Right hindlimb (tissue), 1 donor: ENCODE measurements around the gene ALAS1.
"Not testable (repeated sequence)": the region's sequence is repeated elsewhere in the genome, so short reads cannot be mapped to it uniquely, and the experiment has no call there.

Experiments used
- DNase-seq: peaks from one replicate; pipeline ENCODE4 v3.0.0-alpha.2; 2018

Gene ALAS1

GRCh38 chr3:52177701-52178042, 20.3 kb upstream of the ALAS1 start:
- DNase-seq = no peak

DNA sequence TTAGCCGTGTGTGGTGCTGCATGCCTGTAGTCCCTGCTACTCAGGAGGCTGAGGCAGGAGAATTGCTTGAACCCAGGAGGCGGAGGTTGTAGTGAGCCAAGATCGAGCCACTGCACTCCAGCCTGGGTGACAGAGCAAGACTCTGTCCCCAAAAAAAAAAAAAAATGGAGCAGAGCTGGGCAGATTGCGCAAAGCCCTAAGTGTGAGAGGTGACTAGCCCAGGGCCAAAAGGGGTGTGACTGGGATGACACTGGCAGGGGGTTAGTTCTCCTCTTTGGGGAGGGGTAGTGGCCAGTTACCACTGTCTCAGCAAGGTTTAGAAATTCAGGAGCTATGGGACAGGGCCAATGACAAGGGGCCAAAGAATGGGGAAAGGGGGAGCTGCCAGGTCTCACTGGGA, 19.8 kb upstream of the ALAS1 start:
- not testable (repeated sequence) for DNase-seq

DNA sequence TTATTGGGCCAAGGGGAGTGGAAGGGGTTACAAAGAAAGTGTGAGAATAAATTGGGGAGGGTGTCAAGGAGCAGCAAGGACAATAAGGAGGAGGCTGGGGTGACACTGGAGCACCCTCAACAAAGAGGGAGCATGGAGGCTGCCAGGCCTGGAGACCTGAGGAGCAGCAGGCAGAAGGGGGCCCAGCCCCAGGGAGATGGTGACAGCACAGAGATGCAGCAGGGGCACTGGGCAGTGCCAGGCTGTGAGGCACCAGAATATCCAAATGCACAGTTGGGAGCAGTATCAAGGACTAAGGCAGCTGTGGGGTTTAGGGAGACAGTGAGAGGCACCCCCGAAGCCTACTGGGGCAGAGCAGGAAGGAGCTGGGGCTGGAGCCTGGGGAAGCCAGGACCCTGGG, 19.4 kb upstream of the ALAS1 start:
- no peak for DNase-seq

GRCh38 chr3:52181543-52181942, 16.4 kb upstream of the ALAS1 start:
- DNase-seq = no peak

DNA sequence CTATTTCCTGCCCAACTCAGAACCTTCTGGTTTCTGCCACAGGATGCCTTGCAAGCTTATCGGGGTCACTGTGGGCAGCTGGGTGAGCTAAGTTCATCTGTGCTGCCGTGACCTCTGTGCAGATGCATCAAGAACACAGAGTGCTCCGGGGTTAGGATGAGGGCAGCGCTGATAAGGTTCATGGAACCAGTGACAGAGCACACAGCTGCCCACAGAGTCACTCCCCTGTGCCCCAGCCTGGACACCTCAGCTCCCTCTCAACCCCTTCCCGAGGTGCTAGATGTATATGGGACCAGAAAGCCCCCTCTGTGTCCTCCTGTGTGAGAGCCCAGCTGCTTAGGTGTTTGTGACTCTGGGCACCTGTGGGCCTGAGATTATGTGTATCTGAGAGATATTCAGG, 15.8 kb upstream of the ALAS1 start:
- no peak for DNase-seq

DNA sequence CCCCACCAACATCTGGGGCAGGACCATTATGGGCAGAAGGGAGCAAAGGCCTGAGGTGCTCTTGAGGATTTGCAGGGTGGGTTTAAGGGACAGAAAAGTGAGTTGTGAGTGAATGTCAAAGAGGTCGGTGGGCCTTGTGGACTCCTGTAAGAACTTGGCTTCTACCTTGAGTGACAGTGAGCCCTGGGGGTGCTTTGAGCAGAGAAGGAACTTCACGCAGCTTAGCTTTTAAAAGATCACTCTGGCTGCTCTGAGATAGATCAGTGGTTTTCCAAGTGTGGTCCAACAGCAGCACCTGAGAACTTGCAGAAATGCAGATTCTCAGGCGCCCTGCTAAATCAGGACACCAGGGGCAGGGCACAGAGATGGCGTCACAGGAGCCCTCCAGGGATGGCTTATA, 15.3 kb upstream of the ALAS1 start:
- DNase-seq = no peak

DNA sequence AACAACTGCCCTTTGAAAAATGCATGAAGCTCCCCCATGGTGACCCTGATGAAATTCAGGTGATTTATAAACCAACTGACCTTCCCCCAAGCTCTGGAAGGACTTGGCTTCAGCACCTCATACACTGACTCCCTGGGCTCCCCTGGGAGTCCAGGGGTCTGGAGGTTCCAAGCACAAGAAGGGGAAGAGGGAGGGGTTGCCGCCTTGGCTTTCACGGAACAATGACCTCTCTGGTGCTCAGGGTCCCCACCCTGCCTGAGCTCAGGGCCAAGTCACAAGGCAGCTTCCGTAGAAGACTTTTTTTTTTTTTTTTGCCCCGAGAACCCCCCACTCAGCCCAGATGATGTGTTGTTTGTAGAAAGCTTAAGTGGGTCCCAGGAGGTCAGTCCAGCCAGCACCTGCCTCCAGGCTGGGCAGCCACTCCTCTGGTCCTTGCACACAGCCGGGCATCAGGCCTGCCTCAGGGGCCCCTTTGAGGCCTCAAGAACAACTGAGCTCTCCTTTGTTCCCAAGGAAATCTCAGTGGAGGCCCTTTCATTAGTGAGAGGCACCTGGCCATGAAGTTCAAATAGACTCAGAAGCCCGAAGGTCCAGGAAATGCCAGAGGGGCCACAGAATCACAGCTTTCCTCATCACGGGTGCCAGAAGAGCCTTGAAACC, 14.0 kb upstream of the ALAS1 start:
- no peak for DNase-seq

GRCh38 chr3:52184690-52185089, 13.3 kb upstream of the ALAS1 start:
- no peak for DNase-seq

DNA sequence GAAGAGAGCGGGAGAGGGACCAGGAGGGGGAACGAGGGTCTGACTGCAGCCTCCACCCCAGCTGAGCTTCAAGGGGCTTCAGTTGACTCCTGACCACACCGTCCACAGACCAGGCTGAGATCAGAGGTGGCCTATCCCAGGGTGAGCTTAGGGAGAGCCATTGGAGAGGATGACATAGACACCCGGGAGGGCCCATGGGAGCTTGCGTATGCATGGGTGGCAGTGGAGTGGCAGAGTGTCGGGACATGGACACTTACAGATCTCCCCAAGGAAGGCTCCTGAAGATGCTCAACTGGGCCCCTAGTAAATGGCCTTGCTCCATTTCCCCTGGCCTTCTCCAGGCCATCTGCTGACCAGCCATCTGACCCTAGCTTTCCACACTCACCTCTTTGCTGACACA, 12.6 kb upstream of the ALAS1 start:
- DNase-seq = no peak

GRCh38 chr3:52185837-52186236, 12.1 kb upstream of the ALAS1 start:
- no peak for DNase-seq

DNA sequence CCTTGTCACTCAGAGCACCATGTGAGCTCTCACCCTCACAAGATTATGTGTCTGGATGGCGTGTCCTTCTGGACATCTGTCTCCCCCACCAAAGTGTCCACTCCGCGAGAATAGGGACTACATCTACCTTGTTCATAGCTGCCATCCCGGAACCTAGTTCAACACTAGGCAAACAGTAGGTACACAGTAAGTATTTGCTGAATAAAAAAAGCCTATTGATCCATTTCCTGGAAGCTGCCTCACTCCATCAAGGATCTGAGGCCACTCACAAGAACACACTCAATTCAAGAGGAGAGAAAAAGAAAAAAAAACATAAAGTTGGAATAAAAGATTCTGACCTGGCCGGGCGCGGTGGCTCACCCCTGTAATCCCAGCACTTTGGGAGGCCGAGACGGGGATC, 11.2 kb upstream of the ALAS1 start:
- DNase-seq = no peak

- no peak for DNase-seq
Measured at GRCh38 chr3:52188556-52188955, 9.4 kb upstream of the ALAS1 start.

- DNase-seq = peak; percentile 54
Measured at GRCh38 chr3:52190294-52191074, 7.5 kb upstream of the ALAS1 start.

DNA sequence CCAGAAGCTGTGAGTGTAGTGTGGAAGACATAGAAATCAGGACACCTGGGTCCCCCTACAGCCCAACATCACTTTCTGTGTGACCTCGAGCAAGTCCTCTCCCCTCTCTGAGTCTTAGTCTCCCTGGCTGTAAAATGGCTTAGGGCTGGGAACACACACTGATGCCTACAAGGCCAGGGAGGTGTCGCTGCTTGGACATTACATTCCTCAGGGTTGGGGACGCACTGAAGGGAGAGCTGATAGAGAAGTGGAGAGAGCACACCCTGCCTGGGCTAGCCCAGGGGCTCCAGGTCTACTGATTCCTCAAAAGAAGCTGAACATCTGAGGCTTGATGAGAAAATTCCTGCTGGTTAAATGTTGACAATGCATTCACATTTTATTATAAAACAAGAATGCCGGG, 6.3 kb upstream of the ALAS1 start:
- no peak for DNase-seq

GRCh38 chr3:52193065-52193464, 4.9 kb upstream of the ALAS1 start:
- peak; percentile 34 for DNase-seq

DNA sequence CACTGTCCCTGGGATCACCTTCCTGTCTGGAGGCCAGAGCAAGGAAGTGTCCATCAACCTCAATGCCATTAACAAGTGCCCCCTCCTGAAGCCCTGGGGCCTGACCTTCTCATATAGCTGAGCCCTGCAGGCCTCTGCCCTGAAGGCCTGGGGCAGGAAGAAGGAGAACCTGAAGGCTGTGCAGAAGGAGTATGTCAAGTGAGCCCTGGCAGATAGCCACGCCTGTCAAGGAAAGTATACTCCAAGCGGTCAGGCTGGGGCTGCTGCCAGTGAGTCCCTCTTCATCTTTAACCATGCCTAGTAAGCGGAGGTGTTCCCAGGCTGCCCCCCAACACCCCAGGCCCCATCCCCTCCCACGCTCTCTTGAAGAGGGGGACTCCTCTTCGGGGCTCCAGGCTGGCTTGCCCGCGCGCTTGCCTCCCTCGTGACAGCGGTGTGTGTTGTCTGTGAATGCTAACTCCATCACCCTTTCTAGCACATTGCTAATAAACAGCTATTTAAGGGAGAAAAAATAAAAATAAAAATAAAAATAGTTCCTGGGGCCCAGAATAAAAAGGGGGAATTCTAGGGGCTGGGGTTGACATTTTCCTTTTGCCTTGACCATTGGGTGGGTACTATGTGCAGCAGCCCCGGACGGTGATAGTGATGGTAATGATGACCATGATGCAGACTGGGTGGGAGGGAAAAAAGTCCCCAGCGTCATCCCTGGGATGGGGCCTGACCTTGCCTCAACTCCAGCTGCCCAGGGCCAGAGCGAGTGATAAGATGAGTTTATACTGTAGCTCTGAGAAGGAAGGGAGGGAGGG, 3.3 kb upstream of the ALAS1 start:
- no peak for DNase-seq

DNA sequence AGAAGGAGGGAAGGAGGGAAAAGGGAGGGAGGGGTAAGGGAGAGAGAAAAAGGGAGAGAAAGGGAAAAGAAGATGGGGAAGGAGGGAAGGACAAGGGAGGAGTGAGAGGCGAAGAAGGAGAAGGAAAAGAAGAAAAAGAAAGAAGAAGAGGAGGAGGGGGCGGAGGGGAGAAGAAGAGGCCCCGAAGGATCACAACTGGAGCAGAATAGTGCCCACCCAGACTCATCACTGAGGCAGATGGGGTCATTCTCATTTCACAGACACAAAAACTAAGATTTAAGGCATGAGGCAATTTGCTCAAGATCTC, 2.7 kb upstream of the ALAS1 start:
- no peak for DNase-seq

- DNase-seq = no peak
Measured at GRCh38 chr3:52195823-52196331, 2.1 kb upstream of the ALAS1 start.

DNA sequence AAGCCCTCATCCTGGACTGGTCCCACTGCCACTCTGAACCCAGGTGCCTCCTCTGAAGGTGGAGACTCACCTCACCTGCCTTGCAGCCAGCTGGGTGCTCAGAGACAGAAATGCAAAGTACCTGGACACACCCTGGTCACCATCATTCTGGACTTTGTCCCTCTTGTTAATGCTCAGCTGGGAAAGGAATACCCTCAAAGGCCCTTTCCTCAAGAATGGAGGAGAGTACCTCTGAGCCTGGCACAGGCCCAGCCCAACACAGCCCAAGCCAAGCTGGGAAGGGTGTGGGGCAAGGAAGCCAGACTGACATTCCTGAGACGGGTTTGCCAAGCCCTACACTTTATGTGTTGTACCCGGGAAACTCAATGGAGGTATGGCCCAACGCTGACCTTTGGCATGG, 983 bp upstream of the ALAS1 start:
- no peak for DNase-seq

DNA sequence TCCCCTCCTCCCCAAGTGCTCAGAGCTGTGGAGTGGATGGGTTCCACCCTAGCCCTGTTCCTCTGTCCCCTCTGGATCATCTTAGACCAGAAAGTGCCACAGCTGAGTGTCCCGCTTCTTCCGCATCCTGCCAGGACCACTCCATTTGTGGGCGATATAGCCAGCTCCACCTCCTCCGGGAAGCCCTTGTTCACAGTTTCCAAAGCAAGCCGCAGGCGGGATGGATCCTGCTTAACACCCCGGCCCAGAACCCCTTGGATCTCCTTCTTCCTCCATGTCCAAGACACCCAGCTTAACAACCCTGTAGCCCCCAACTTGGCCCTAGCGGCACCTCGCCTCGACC, 490 bp upstream of the ALAS1 start:
- DNase-seq = no peak

DNA sequence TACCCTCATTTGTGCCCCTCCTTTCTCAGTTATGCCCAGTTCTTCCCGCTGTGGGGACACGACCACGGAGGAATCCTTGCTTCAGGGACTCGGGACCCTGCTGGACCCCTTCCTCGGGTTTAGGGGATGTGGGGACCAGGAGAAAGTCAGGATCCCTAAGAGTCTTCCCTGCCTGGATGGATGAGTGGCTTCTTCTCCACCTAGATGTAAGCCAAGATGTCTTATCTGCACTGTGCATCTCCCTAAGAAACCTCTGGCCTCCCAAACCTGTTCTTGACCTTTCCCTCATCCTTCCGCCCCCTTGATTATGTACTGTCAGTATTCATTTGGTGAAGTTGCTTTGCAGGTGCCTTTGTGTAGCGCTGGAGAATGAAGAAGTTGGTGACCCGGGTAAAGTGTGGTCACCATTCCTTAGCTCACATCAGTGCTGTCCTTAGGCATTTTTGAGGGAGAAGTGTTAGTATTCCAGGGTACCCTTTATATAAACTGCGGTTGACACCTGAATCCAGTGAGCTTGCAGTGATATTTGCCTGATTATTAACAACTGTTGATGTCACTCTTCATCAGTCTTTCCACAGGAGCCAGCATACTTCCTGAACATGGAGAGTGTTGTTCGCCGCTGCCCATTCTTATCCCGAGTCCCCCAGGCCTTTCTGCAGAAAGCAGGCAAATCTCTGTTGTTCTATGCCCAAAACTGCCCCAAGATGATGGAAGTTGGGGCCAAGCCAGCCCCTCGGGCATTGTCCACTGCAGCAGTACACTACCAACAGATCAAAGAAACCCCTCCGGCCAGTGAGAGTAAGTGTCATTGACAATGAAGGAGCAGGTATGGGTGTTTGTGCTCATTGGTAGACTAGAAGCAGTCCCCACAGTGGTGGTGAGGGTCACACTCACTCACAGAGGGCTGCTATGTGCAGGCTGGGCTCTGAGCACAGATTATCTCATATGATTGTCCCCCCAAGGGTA, 966 bp downstream of the ALAS1 start:
- DNase-seq = no peak

- no peak for DNase-seq
Measured at GRCh38 chr3:52200981-52201679, 3.2 kb downstream of the ALAS1 start.
